ENCODE data around the gene CNTN4. TPM values are rescaled to one million over a fixed set of nuclear protein-coding genes. Genes with fewer than 3 reads are reported as not detected.

CNTN4 gene
- total RNA-seq, 3 donors from 2014 or later (not counting 1 experiment from before 2014, with no cell fraction given) = not detected

- no peaks in the 10 kb centered on the region for H3K4me1 ChIP-seq (ENCODE audit: control insufficient read depth, insufficient read depth, low read length)
- H3K9me3 ChIP-seq (ENCODE audit: control insufficient read depth, insufficient read depth, low read length) = no peaks in the 10 kb centered on the region
- intact Hi-C loops (cut with micrococcal nuclease) = no loop called here
- no peaks in the 10 kb centered on the region for H3K27me3 ChIP-seq (ENCODE audit: control insufficient read depth, insufficient read depth, low read length)
- 91% methylated on average over 3 of the region's 3 CpGs for WGBS (ENCODE audit: insufficient coverage)
- no peaks in the 10 kb centered on the region for H3K36me3 ChIP-seq (ENCODE audit: control insufficient read depth, insufficient read depth, low read length)
- H3K27ac ChIP-seq (ENCODE audit: low read length) = no peak overlapping the region
- DNase-seq (no peak), ATAC-seq (no peak)
- no peaks in the 10 kb centered on the region for H3K4me1 Mint-ChIP-seq
- TF ChIP-seq, protein P1, sequence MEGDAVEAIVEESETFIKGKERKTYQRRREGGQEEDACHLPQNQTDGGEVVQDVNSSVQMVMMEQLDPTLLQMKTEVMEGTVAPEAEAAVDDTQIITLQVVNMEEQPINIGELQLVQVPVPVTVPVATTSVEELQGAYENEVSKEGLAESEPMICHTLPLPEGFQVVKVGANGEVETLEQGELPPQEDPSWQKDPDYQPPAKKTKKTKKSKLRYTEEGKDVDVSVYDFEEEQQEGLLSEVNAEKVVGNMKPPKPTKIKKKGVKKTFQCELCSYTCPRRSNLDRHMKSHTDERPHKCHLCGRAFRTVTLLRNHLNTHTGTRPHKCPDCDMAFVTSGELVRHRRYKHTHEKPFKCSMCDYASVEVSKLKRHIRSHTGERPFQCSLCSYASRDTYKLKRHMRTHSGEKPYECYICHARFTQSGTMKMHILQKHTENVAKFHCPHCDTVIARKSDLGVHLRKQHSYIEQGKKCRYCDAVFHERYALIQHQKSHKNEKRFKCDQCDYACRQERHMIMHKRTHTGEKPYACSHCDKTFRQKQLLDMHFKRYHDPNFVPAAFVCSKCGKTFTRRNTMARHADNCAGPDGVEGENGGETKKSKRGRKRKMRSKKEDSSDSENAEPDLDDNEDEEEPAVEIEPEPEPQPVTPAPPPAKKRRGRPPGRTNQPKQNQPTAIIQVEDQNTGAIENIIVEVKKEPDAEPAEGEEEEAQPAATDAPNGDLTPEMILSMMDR (IDR thresholded peaks at IDR 0.05) = no peak
- no peak overlapping the region for H3K27ac Mint-ChIP-seq
- H3K36me3 Mint-ChIP-seq = no peaks in the 10 kb centered on the region
- no peak overlapping the region for H3K4me3 ChIP-seq (ENCODE audit: low read length)
- H3K9me3 Mint-ChIP-seq = peaks cover 10 to 11% of the 10 kb centered on the region in 2 donors
- H3K27me3 Mint-ChIP-seq (ENCODE audit: low read depth in 2 of 2) = no peaks in the 10 kb centered on the region
- no peak overlapping the region for H3K4me3 Mint-ChIP-seq
These were observed 322.3 kb downstream of the CNTN4 start for GRCh38 chr3:2420919-2421318.

GRCh38 chr3:2423143-2423542, 324.5 kb downstream of the CNTN4 start:
- Histone ChIP-seq H3K27ac (ENCODE audit: low read length) (no peak overlapping the region), H3K9me3 (ENCODE audit: control insufficient read depth, insufficient read depth, low read length) (no peaks in the 10 kb centered on the region), H3K4me1 (ENCODE audit: control insufficient read depth, insufficient read depth, low read length) (no peaks in the 10 kb centered on the region), H3K36me3 (ENCODE audit: control insufficient read depth, insufficient read depth, low read length) (no peaks in the 10 kb centered on the region), H3K4me3 (ENCODE audit: low read length) (no peak overlapping the region), H3K27me3 (ENCODE audit: control insufficient read depth, insufficient read depth, low read length) (no peaks in the 10 kb centered on the region)
- no peaks in the 10 kb centered on the region for H3K27me3 Mint-ChIP-seq (ENCODE audit: low read depth in 2 of 2)
- no peak overlapping the region for H3K4me3 Mint-ChIP-seq
- 67% methylated on average over 3 of the region's 3 CpGs for WGBS (ENCODE audit: insufficient coverage)
- DNase-seq = no peak
- no peak overlapping the region for H3K27ac Mint-ChIP-seq
- no peaks in the 10 kb centered on the region for H3K36me3 Mint-ChIP-seq
- peaks cover 10 to 11% of the 10 kb centered on the region in 2 donors for H3K9me3 Mint-ChIP-seq
- no peak for ATAC-seq
- intact Hi-C loops (cut with micrococcal nuclease) = no loop called here
- no peaks in the 10 kb centered on the region for H3K4me1 Mint-ChIP-seq
- TF ChIP-seq, protein P1 (IDR thresholded peaks at IDR 0.05) = no peak

DNA sequence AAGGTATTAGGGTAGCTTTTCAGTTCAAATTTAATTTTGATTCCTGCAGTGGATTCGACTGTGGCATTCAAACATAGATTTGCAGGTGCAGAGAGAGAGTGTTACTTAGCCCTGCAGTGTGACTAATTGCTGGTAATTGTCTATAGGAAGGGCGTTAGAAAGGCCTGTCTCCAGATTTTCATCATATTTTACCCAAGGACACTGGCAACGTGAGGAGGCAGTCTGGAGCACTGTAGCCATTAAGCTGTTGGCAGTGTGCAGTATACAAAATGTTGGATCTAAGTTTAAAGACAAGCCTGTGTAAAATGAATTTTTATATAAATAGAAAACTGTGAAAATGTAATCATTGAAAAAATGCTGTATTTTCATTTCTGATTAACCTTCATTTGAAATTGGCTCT, 342.9 kb downstream of the CNTN4 start:
- no peaks in the 10 kb centered on the region for H3K4me1 Mint-ChIP-seq
- no peaks in the 10 kb centered on the region for H3K27me3 ChIP-seq (ENCODE audit: control insufficient read depth, insufficient read depth, low read length)
- H3K36me3 ChIP-seq (ENCODE audit: control insufficient read depth, insufficient read depth, low read length) = no peaks in the 10 kb centered on the region
- DNase-seq (no peak), ATAC-seq (no peak)
- no peak overlapping the region for H3K27ac Mint-ChIP-seq
- 69% methylated on average over 3 of the region's 3 CpGs for WGBS (ENCODE audit: insufficient coverage)
- intact Hi-C loops (cut with micrococcal nuclease) = no loop called here
- no peaks in the 10 kb centered on the region for H3K4me1 ChIP-seq (ENCODE audit: control insufficient read depth, insufficient read depth, low read length)
- peaks cover 5 to 8% of the 10 kb centered on the region in 2 donors for H3K9me3 Mint-ChIP-seq
- no peak overlapping the region for H3K4me3 ChIP-seq (ENCODE audit: low read length)
- no peaks in the 10 kb centered on the region for H3K27me3 Mint-ChIP-seq (ENCODE audit: low read depth in 2 of 2)
- H3K27ac ChIP-seq (ENCODE audit: low read length) = no peak overlapping the region
- no peaks in the 10 kb centered on the region for H3K36me3 Mint-ChIP-seq
- H3K9me3 ChIP-seq (ENCODE audit: control insufficient read depth, insufficient read depth, low read length) = no peaks in the 10 kb centered on the region
- TF ChIP-seq, protein P1 (IDR thresholded peaks at IDR 0.05) = no peak
- no peak overlapping the region for H3K4me3 Mint-ChIP-seq

DNA sequence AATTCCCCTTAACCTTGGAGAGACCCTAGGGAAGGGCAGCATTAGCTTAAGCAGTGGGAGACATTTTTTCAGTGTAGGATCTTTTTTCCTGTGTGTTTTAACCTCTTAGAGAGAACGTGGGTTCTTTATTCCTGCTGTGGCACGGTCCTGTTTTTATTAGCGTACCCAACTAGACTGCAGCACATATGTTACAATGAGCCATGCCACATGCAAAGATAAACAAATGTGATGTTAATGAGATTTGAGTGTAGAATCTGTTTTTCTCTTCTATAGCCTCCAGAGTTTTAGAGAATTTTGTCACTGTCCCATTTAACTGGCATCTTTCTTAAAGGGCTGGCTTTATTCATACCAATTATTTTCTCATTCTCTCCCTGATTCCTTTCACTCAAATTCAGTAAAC, 347.5 kb downstream of the CNTN4 start:
- H3K4me1 ChIP-seq (ENCODE audit: control insufficient read depth, insufficient read depth, low read length) = no peaks in the 10 kb centered on the region
- Mint-ChIP-seq H3K4me1 (no peaks in the 10 kb centered on the region), H3K4me3 (no peak overlapping the region), H3K27me3 (ENCODE audit: low read depth in 2 of 2) (no peaks in the 10 kb centered on the region), H3K9me3 (peaks cover 4% of the 10 kb centered on the region in 2 donors), H3K27ac (no peak overlapping the region), H3K36me3 (no peaks in the 10 kb centered on the region)
- no peaks in the 10 kb centered on the region for H3K9me3 ChIP-seq (ENCODE audit: control insufficient read depth, insufficient read depth, low read length)
- TF ChIP-seq, protein P1 (IDR thresholded peaks at IDR 0.05) = no peak
- H3K27ac ChIP-seq (ENCODE audit: low read length) = no peak overlapping the region
- intact Hi-C loops (cut with micrococcal nuclease) = no loop called here
- H3K36me3 ChIP-seq (ENCODE audit: control insufficient read depth, insufficient read depth, low read length) = no peaks in the 10 kb centered on the region
- 82% methylated on average over 3 of the region's 3 CpGs for WGBS (ENCODE audit: insufficient coverage)
- DNase-seq = no peak
- H3K27me3 ChIP-seq (ENCODE audit: control insufficient read depth, insufficient read depth, low read length) = no peaks in the 10 kb centered on the region
- no peak overlapping the region for H3K4me3 ChIP-seq (ENCODE audit: low read length)
- no peak for ATAC-seq
